ENCODE measurements around the gene ABCC5.
"Not testable (repeated sequence)": the region's sequence is repeated elsewhere in the genome, so short reads cannot be mapped to it uniquely, and the experiment has no call there.

The ABCC5 gene

DNA sequence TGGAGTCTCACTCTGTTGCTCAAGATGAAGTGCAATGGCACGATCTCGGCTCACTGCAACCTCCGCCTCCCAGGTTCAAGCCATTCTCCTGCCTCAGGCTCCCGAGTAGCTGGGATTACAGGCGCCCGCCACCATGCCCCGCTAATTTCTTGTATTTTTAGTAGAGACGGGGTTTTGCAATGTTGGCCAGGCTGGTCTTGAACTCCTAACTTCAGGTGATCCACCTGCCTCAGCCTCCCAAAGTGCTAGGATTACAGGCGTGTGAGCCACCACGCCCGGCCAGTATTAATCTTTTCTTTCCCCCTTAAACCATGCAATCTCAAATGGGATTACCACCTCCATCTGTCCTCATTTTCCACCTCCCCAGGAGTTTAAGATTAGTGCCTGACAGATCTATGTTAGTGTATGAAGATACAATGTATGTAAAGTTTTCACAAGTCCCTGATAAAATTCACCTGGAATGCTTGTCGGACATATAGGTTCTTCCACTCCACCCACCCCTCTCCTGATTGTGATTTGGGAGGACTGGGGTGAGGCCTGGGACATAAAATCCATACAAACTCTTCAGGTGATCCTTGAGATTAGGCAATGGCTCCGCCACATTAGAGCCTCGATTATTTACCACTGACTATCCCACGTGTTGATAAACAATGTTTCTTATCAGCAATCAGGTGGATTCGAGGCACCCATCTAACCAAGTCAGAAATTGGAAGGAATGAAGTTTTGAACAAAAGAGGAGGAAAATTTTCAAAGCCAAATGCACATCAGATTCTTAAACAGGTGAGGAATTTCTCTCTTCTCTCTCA lies 134.2 kb downstream of the ABCC5 start:
- Histone ChIP-seq H3K36me3 (ENCODE audit: control insufficient read depth, insufficient read depth, low read length, severe bottlenecking) (no peaks in the 10 kb centered on the region), H3K9ac (ENCODE audit: low read length) (peak overlapping the region; percentile 90), H3K9me3 (ENCODE audit: control insufficient read depth, low read length) (no peaks in the 10 kb centered on the region), H3K27me3 (replicated peaks; ENCODE audit: control insufficient read depth, insufficient read depth, low read length) (peaks cover 3% of the 10 kb centered on the region), H3K4me3 (ENCODE audit: low read length) (peak overlapping the region; percentile 89), H3K4me1 (ENCODE audit: control insufficient read depth, insufficient read depth, low read length) (peaks cover 16% of the 10 kb centered on the region)
- DNase-seq (ENCODE audit: low read depth): no peak

DNA sequence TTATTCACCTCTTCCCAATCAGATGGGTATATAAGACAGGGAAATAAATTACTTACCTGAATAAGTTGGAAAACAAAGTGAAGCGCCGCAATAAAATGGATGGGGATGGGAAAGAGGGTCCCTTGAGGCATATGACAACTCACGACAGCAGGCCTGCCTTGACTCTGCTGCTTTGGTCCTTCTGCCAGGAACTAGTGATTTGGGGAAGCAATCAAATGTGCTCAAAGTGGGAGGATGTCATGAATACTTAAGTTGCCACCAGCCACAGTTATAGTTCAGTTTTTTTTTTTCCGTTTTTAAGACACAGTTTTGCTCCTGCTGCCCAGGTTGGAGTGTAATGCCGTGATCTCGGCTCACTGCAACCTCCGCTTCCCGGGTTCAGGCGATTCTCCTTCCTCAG lies 137.6 kb downstream of the ABCC5 start:
- Histone ChIP-seq H3K9me3 (ENCODE audit: control insufficient read depth, low read length) (no peaks in the 10 kb centered on the region), H3K9ac (ENCODE audit: low read length) (no peak overlapping the region), H3K36me3 (ENCODE audit: control insufficient read depth, insufficient read depth, low read length, severe bottlenecking) (peaks cover 7% of the 10 kb centered on the region), H3K4me3 (ENCODE audit: low read length) (no peak overlapping the region), H3K4me1 (ENCODE audit: control insufficient read depth, insufficient read depth, low read length) (peaks cover 16% of the 10 kb centered on the region), H3K27me3 (replicated peaks; ENCODE audit: control insufficient read depth, insufficient read depth, low read length) (no peaks in the 10 kb centered on the region)
- DNase-seq (ENCODE audit: low read depth): no peak

DNA sequence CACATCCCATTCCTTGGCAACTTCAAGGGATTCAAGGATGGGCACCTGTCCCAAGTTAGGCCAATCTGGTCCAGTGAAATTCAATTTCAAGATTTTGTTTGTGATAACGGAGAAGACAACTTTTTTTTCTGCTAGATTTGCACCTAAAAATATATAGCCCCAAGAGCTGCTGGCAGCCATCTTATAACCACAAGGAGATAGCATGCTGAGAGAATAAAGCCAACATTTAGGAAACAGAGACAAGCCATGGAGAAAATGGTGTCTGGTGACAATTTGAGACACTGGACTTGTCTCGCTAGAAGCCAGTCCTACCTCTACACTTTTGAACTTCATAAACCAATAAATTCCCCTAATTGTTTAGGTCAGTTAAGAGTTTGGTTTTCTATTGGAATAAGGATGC lies 138.4 kb downstream of the ABCC5 start:
- no peak for DNase-seq (ENCODE audit: low read depth)
- Histone ChIP-seq H3K36me3 (ENCODE audit: control insufficient read depth, insufficient read depth, low read length, severe bottlenecking) (peaks cover 11% of the 10 kb centered on the region), H3K4me1 (ENCODE audit: control insufficient read depth, insufficient read depth, low read length) (peaks cover 16% of the 10 kb centered on the region), H3K4me3 (ENCODE audit: low read length) (no peak overlapping the region), H3K9me3 (ENCODE audit: control insufficient read depth, low read length) (no peaks in the 10 kb centered on the region), H3K27me3 (replicated peaks; ENCODE audit: control insufficient read depth, insufficient read depth, low read length) (no peaks in the 10 kb centered on the region), H3K9ac (ENCODE audit: low read length) (no peak overlapping the region)

DNA sequence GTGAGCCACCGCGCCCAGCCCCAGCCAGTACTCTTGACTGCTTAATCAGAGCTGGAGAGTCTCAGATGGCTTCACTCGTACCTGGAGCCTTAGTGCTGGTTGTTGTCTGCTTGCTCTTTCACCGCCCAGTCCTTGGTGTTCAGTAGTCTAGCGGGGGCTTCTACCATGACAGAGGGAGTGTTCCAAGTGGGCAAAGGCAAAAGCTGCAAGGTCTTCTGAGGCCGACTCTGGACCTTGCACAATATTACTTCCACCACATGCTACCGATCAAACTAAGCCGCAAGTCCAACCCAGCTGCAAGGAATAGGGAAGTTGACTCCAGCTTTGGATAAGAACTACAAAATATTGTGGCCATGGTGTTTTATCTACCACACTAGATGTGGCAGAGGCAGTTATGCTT lies 139.6 kb downstream of the ABCC5 start:
- Histone ChIP-seq H3K4me3 (ENCODE audit: low read length) (no peak overlapping the region), H3K4me1 (ENCODE audit: control insufficient read depth, insufficient read depth, low read length) (peaks cover 8% of the 10 kb centered on the region), H3K9me3 (ENCODE audit: control insufficient read depth, low read length) (no peaks in the 10 kb centered on the region), H3K9ac (ENCODE audit: low read length) (no peak overlapping the region), H3K27me3 (replicated peaks; ENCODE audit: control insufficient read depth, insufficient read depth, low read length) (no peaks in the 10 kb centered on the region), H3K36me3 (ENCODE audit: control insufficient read depth, insufficient read depth, low read length, severe bottlenecking) (peaks cover 11% of the 10 kb centered on the region)
- DNase-seq (ENCODE audit: low read depth): no peak

DNA sequence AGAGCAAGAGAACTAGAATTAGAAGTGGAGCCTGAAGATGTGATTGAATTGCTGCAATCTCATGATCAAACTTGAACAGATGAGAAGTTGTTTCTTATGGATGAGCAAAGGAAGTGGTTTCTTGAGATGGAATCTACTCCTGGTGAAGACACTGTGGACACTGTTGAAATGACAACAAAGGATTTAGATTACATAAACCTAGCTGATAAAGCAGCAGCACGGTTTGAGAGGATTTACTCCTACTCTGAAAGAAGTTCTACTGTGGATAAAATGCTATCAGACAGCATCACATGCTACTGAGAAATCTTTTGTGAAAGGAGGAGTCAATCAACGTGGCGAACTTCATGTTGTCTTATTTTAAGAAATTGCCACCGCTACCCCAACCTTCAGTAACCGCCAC lies 140.5 kb downstream of the ABCC5 start:
- not testable (repeated sequence) for DNase-seq (ENCODE audit: low read depth); H3K4me1 ChIP-seq (ENCODE audit: control insufficient read depth, insufficient read depth, low read length); H3K27me3 ChIP-seq (replicated peaks; ENCODE audit: control insufficient read depth, insufficient read depth, low read length); H3K4me3 ChIP-seq (ENCODE audit: low read length); H3K9me3 ChIP-seq (ENCODE audit: control insufficient read depth, low read length); H3K9ac ChIP-seq (ENCODE audit: low read length)
- peaks cover 11% of the 10 kb centered on the region for H3K36me3 ChIP-seq (ENCODE audit: control insufficient read depth, insufficient read depth, low read length, severe bottlenecking)

DNA sequence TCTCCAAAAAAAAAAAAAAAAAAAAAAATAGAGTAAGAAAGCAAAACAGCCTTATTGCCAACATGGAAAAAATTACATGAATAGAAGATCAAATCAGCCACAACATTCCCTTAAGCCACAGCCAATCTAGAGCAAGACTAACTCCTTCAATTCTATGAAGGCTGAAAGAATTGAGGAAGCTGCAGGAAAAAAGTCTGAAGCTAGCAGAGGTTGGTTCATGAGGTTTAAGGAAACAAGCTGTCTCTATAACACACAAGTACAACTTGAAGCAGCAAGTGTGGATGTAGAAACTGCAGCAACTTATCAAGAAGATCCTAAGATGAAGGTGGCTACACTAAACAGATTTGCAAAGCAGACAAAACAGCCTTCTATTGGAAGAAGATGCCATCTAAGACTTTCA lies 142.3 kb downstream of the ABCC5 start:
- H3K27me3 ChIP-seq (replicated peaks; ENCODE audit: control insufficient read depth, insufficient read depth, low read length): no peaks in the 10 kb centered on the region
- H3K4me3 ChIP-seq (ENCODE audit: low read length): no peak overlapping the region
- H3K9ac ChIP-seq (ENCODE audit: low read length): no peak overlapping the region
- H3K4me1 ChIP-seq (ENCODE audit: control insufficient read depth, insufficient read depth, low read length): no peaks in the 10 kb centered on the region
- no peak for DNase-seq (ENCODE audit: low read depth)
- H3K36me3 ChIP-seq (ENCODE audit: control insufficient read depth, insufficient read depth, low read length, severe bottlenecking): peaks cover 11% of the 10 kb centered on the region
- no peaks in the 10 kb centered on the region for H3K9me3 ChIP-seq (ENCODE audit: control insufficient read depth, low read length)

DNA sequence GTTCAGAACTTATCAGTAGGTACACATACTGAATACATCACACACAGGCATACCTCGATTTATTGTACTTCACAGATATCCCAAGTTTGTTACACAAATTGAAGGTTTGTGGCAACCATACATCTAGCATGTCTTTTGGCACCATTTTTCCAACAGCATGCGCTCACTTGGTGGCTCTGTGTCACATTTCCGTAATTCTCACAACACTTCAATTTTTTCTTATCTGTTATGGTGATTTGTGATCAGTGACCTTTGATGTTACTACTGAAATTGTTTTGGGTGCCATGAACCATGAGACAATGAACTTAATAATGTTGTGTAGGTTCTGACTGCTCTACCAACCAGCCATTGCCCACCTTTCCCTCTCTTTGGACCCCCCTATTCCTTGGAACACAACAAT lies 143.8 kb downstream of the ABCC5 start:
- Histone ChIP-seq H3K4me3 (ENCODE audit: low read length) (no peak overlapping the region), H3K9ac (ENCODE audit: low read length) (no peak overlapping the region), H3K9me3 (ENCODE audit: control insufficient read depth, low read length) (no peaks in the 10 kb centered on the region), H3K36me3 (ENCODE audit: control insufficient read depth, insufficient read depth, low read length, severe bottlenecking) (peaks cover 11% of the 10 kb centered on the region), H3K4me1 (ENCODE audit: control insufficient read depth, insufficient read depth, low read length) (no peaks in the 10 kb centered on the region), H3K27me3 (replicated peaks; ENCODE audit: control insufficient read depth, insufficient read depth, low read length) (no peaks in the 10 kb centered on the region)
- no peak for DNase-seq (ENCODE audit: low read depth)

DNA sequence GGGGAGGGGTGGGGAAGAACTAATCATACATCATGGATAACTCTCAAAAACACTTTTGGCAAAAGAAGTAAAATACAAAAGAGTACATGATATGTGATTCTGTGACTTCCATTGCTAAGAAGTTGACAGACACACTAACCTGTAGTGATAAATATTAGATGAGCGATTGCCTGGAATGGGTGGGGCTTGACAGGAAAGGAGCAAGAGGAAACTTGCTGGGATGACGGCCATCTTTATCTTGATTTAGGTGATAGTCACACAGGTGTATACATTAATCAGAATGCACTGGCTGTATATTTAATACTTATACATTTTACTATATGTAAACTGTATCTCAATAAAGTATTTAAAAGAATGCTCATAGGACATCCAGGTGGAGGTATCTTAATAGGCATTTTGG lies 146.1 kb downstream of the ABCC5 start:
- Histone ChIP-seq H3K9ac (ENCODE audit: low read length) (no peak overlapping the region), H3K36me3 (ENCODE audit: control insufficient read depth, insufficient read depth, low read length, severe bottlenecking) (peaks cover 22% of the 10 kb centered on the region), H3K9me3 (ENCODE audit: control insufficient read depth, low read length) (no peaks in the 10 kb centered on the region), H3K27me3 (replicated peaks; ENCODE audit: control insufficient read depth, insufficient read depth, low read length) (no peaks in the 10 kb centered on the region), H3K4me3 (ENCODE audit: low read length) (no peak overlapping the region), H3K4me1 (ENCODE audit: control insufficient read depth, insufficient read depth, low read length) (no peaks in the 10 kb centered on the region)
- no peak for DNase-seq (ENCODE audit: low read depth)

DNA sequence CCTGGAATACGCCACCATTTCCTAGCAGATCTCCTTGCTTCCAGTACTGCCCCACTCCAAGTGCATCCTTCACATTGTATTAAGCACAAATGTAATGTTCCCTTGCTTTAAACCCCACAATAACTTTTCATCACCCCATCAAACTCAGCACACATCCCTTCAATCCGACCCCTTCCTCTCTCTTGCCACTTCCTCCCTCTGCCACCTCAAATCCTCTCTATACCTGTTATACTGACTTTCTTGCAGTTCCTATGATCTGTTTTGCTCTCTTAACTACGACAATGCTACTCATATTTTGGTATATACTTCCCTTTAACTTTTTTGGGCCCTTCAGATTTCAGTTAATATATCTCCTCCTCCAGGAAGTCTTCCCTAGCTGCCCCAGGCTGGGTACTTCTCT lies 147.1 kb downstream of the ABCC5 start:
- no peak overlapping the region for H3K9ac ChIP-seq (ENCODE audit: low read length)
- no peaks in the 10 kb centered on the region for H3K27me3 ChIP-seq (replicated peaks; ENCODE audit: control insufficient read depth, insufficient read depth, low read length)
- DNase-seq (ENCODE audit: low read depth): no peak
- H3K9me3 ChIP-seq (ENCODE audit: control insufficient read depth, low read length): no peaks in the 10 kb centered on the region
- no peak overlapping the region for H3K4me3 ChIP-seq (ENCODE audit: low read length)
- H3K36me3 ChIP-seq (ENCODE audit: control insufficient read depth, insufficient read depth, low read length, severe bottlenecking): peaks cover 26% of the 10 kb centered on the region
- H3K4me1 ChIP-seq (ENCODE audit: control insufficient read depth, insufficient read depth, low read length): no peaks in the 10 kb centered on the region

Measured in adipocyte (in vitro differentiated cells).